HCT116 (cell line): Measurements from ENCODE around the gene SLC35F1. TPM values are rescaled to one million over a fixed set of nuclear protein-coding genes. Genes with fewer than 3 reads are reported as not detected.

Experiments
- ATAC-seq: fragments of 200-7000 bp; cut with Tn5 transposase; 2 replicates; pipeline ENCODE4 v1.9.1; 2020; ENCODE audit warnings: mild to moderate bottlenecking, moderate library complexity
- BruUV-seq: library from RNA; stranded (reverse); fragments of 400-500 nt; replicated peaks from 2 replicates; lab custom pipeline; 2021; lab: Mats Ljungman, UMichigan
- CTCF ChIA-PET: fragments of 300-600 bp; sonication (Branson Sonifier 250); formaldehyde crosslinking; loops from one replicate; lab custom pipeline; 2021; ENCODE audit warnings: antibody characterized with exemption; lab: Charles Lee
- POLR2A ChIA-PET: fragments of 300-600, 350-600 bp; sonication (Branson Sonifier 250); formaldehyde crosslinking; loops from one replicate; lab custom pipeline; 2021; ENCODE audit warnings: antibody characterized with exemption; lab: Charles Lee
- RAD21 ChIA-PET, 2 experiments: fragments of 300-600 bp; sonication (Branson Sonifier 250); formaldehyde crosslinking; loops; one replicate each; lab custom pipeline; 2023; ENCODE audit warnings: low total read pairs in 2 of 2; ENCODE audit not compliant: uncharacterized antibody in 2 of 2, unreplicated experiment in 2 of 2, low non-redundant PET in 1 of 2; lab: Charles Lee
- DNase-seq: peaks from one replicate; pipeline ENCODE4 v3.0.0-alpha.2; 2010; ENCODE audit warnings: low read depth, low spot score
- H2AFZ ChIP-seq: fragments of 200-600 bp; shearing (Covaris generic), sonication (generic); 2 replicates; pipeline ENCODE4 v1.6.1; 2017; ENCODE audit warnings: low read depth, mixed run types, mixed read lengths, antibody characterized with exemption, low read length; ENCODE audit not compliant: poor library complexity, severe bottlenecking
- H3K27ac ChIP-seq: 2 replicates; pipeline ENCODE4 v1.5.1; 2012; ENCODE audit warnings: low read depth, low read length
- H3K27me3 ChIP-seq: fragments of 200-600 bp; sonication (generic); 2 replicates; pipeline ENCODE4 v1.6.1; 2016; ENCODE audit warnings: mixed run types, low read length, mixed read lengths; ENCODE audit not compliant: insufficient read depth
- H3K36me3 ChIP-seq, 2 experiments: fragments of 200-500 bp in 1 of 2; fragments of 200-600 bp in 1 of 2; sonication (Bioruptor generic) in 1 of 2; sonication (generic) in 1 of 2; 2 replicates each; pipeline versions ENCODE4 v1.5.1 to v1.6.1; 2014 to 2016; ENCODE audit warnings: low read length in 2 of 2, inconsistent platforms in 1 of 2, mixed read lengths in 1 of 2, mixed run types in 1 of 2; ENCODE audit not compliant: insufficient read depth in 2 of 2, control insufficient read depth in 1 of 2
- H3K4me1 ChIP-seq, 2 experiments: fragments of 200-600 bp in 1 of 2; sonication (generic) in 1 of 2; 2 replicates each; pipeline versions ENCODE4 v1.5.1 to v1.6.1; 2012 to 2017; ENCODE audit warnings: low read length in 2 of 2, inconsistent platforms in 1 of 2, mild to moderate bottlenecking in 1 of 2, mixed read lengths in 1 of 2, mixed run types in 1 of 2, moderate library complexity in 1 of 2; ENCODE audit not compliant: insufficient read depth in 2 of 2, control insufficient read depth in 1 of 2
- H3K4me2 ChIP-seq: fragments of 200-600 bp; sonication (generic); 2 replicates; pipeline ENCODE4 v1.6.1; 2017; ENCODE audit warnings: mixed run types, low read length, mixed read lengths
- H3K4me3 ChIP-seq, 2 experiments: fragments of 200-600 bp in 1 of 2; sonication (generic) in 1 of 2; replicated peaks in 1 of 2; 2 replicates each; pipeline ENCODE4 v1.5.1; 2011 to 2016; ENCODE audit warnings: low read length in 2 of 2, control low read depth in 1 of 2, low read depth in 1 of 2, mild to moderate bottlenecking in 1 of 2, mixed read lengths in 1 of 2, mixed run types in 1 of 2
- H3K79me2 ChIP-seq: fragments of 200-600 bp; sonication (generic); 2 replicates; pipeline ENCODE4 v1.6.1; 2017; ENCODE audit warnings: mild to moderate bottlenecking, mixed run types, low read length, moderate library complexity, mixed read lengths; ENCODE audit not compliant: insufficient read depth
- H3K9ac ChIP-seq: fragments of 200-600 bp; sonication (generic); 2 replicates; pipeline ENCODE4 v1.6.1; 2016; ENCODE audit warnings: low read length, mixed read lengths
- H3K9me2 ChIP-seq: fragments of 200-600 bp; sonication (generic), shearing (Covaris generic); 2 replicates; pipeline ENCODE4 v1.6.1; 2017; ENCODE audit warnings: mixed run types, mild to moderate bottlenecking, moderate library complexity; ENCODE audit not compliant: insufficient read depth
- H3K9me3 ChIP-seq, 2 experiments: fragments of 200-500 bp in 1 of 2; fragments of 200-600 bp in 1 of 2; sonication (Bioruptor generic) in 1 of 2; sonication (generic) in 1 of 2; 2 replicates each; pipeline ENCODE4 v1.6.1; 2014 to 2017; ENCODE audit warnings: low read length in 2 of 2, mixed read lengths in 2 of 2, inconsistent platforms in 1 of 2, low read depth in 1 of 2, mild to moderate bottlenecking in 1 of 2, mixed run types in 1 of 2, moderate library complexity in 1 of 2; ENCODE audit not compliant: control insufficient read depth in 1 of 2, insufficient read depth in 1 of 2
- H4K20me1 ChIP-seq: fragments of 200-600 bp; sonication (generic), shearing (Covaris generic); 2 replicates; pipeline ENCODE4 v1.6.1; 2017; ENCODE audit warnings: mixed run types, mild to moderate bottlenecking, moderate library complexity; ENCODE audit not compliant: insufficient read depth
- CBX3 ChIP-seq: IDR thresholded peaks from 2 replicates; pipeline ENCODE4 v1.6.1; 2012; ENCODE audit warnings: low read depth
- CEBPB ChIP-seq: IDR thresholded peaks from 2 replicates; pipeline ENCODE4 v1.6.1; 2012; ENCODE audit warnings: low read depth
- ELF1 ChIP-seq: IDR thresholded peaks from 2 replicates; pipeline ENCODE4 v1.6.1; 2012; ENCODE audit warnings: low read depth, borderline replicate concordance
- EZH2 ChIP-seq: fragments of 200-600 bp; sonication (generic); IDR thresholded peaks from 2 replicates; pipeline ENCODE4 v1.6.1; 2017; ENCODE audit warnings: antibody characterized with exemption, mixed run types
- FOSL1 ChIP-seq: IDR thresholded peaks from 2 replicates; pipeline ENCODE4 v1.6.1; 2012; ENCODE audit warnings: low read depth
- MAX ChIP-seq: IDR thresholded peaks from 2 replicates; pipeline ENCODE4 v1.6.1; 2012
- RAD21 ChIP-seq: IDR thresholded peaks from 2 replicates; pipeline ENCODE4 v1.6.1; 2012; ENCODE audit warnings: low read depth, mild to moderate bottlenecking
- REST ChIP-seq: IDR thresholded peaks from 2 replicates; pipeline ENCODE4 v1.6.1; 2012; ENCODE audit warnings: low read depth
- SP1 ChIP-seq: IDR thresholded peaks from 2 replicates; pipeline ENCODE4 v1.6.1; 2012; ENCODE audit warnings: low read depth
- SRF ChIP-seq: IDR thresholded peaks from 2 replicates; pipeline ENCODE4 v1.6.1; 2012; ENCODE audit warnings: low read depth
- TCF7L2 ChIP-seq: IDR thresholded peaks from 2 replicates; pipeline ENCODE4 v1.7.0; 2011; ENCODE audit warnings: borderline replicate concordance, inconsistent platforms; ENCODE audit not compliant: insufficient read depth, insufficient read length; ENCODE audit errors: extremely low read depth
- ZBTB33 ChIP-seq: IDR thresholded peaks from 2 replicates; pipeline ENCODE4 v1.6.1; 2011; ENCODE audit warnings: mild to moderate bottlenecking, low read length, moderate library complexity; ENCODE audit not compliant: insufficient replicate concordance; ENCODE audit errors: extremely low read depth
- intact Hi-C: fragments of 100-400 bp; cut with micrococcal nuclease; formaldehyde crosslinking; loops from 2 replicates; pipeline ENCODE4 v1.10.0; 2022
- total RNA-seq: library from RNA; stranded (reverse); gene quantifications from one replicate; pipeline ENCODE4 v1.2.1, GENCODE V29; 2021; ENCODE audit not compliant: unreplicated experiment

The SLC35F1 gene
- total RNA-seq, 1 experiment from 2014 or later = 0.07 TPM

- ChIA-PET CTCF (no interaction called here), POLR2A (no interaction called here), RAD21 (no interaction called here)
- Histone ChIP-seq H3K27me3 (no peaks in the 10 kb centered on the region), H3K9me2 (no peaks in the 10 kb centered on the region), H3K27ac (no peak overlapping the region), H3K36me3 (no peaks in the 10 kb centered on the region), H3K4me2 (no peak overlapping the region), H2AFZ (no peak overlapping the region), H4K20me1 (no peaks in the 10 kb centered on the region), H3K4me1 (no peaks in the 10 kb centered on the region), H3K9ac (no peak overlapping the region), H3K79me2 (no peaks in the 10 kb centered on the region), H3K9me3 (no peaks in the 10 kb centered on the region), H3K4me3 (no peak overlapping the region)
- TF ChIP-seq EZH2 = no peak
- TF ChIP-seq FOSL1 = no peak
- TF ChIP-seq CBX3 = no peak
- no peak for TF ChIP-seq CEBPB
- intact Hi-C loops = no loop called here
- DNase-seq (no peak), ATAC-seq (no peak)
- BruUV-seq = no TSS peak
Observed at GRCh38 chr6:118187568-118188164, 280.6 kb downstream of the SLC35F1 start.

- no peaks in the 10 kb centered on the region for H3K9me3 ChIP-seq
- intact Hi-C loops = no loop called here
- no peak overlapping the region for H3K27ac ChIP-seq
- POLR2A ChIA-PET = no interaction called here
- no peaks in the 10 kb centered on the region for H3K27me3 ChIP-seq
- H3K36me3 ChIP-seq = no peaks in the 10 kb centered on the region
- H4K20me1 ChIP-seq = no peaks in the 10 kb centered on the region
- RAD21 ChIA-PET = no interaction called here
- H3K4me3 ChIP-seq = no peak overlapping the region
- CTCF ChIA-PET = no interaction called here
- no peak overlapping the region for H2AFZ ChIP-seq
- no peak overlapping the region for H3K9ac ChIP-seq
- no peaks in the 10 kb centered on the region for H3K4me1 ChIP-seq
- ATAC-seq (no peak), DNase-seq (no peak)
- H3K9me2 ChIP-seq = no peaks in the 10 kb centered on the region
- H3K4me2 ChIP-seq = no peak overlapping the region
- no peaks in the 10 kb centered on the region for H3K79me2 ChIP-seq
- BruUV-seq = no TSS peak
- TF ChIP-seq FOSL1 (no peak), EZH2 (no peak), RAD21 (no peak), ZBTB33 (no peak), SP1 (no peak), REST (no peak), ELF1 (no peak), SRF (no peak), MAX (no peak), TCF7L2 (no peak)
Observed at GRCh38 chr6:118188561-118188960, 281.5 kb downstream of the SLC35F1 start.
